GM12874 (cell line): ENCODE data around the gene IGSF10.

Source experiments
- CTCF ChIP-seq: IDR thresholded peaks from 2 replicates; pipeline ENCODE4 v1.5.1; 2011; ENCODE audit warnings: low read depth, mild to moderate bottlenecking, control low read depth, low read length, moderate library complexity; ENCODE audit not compliant: insufficient read depth

Gene IGSF10, protein sequence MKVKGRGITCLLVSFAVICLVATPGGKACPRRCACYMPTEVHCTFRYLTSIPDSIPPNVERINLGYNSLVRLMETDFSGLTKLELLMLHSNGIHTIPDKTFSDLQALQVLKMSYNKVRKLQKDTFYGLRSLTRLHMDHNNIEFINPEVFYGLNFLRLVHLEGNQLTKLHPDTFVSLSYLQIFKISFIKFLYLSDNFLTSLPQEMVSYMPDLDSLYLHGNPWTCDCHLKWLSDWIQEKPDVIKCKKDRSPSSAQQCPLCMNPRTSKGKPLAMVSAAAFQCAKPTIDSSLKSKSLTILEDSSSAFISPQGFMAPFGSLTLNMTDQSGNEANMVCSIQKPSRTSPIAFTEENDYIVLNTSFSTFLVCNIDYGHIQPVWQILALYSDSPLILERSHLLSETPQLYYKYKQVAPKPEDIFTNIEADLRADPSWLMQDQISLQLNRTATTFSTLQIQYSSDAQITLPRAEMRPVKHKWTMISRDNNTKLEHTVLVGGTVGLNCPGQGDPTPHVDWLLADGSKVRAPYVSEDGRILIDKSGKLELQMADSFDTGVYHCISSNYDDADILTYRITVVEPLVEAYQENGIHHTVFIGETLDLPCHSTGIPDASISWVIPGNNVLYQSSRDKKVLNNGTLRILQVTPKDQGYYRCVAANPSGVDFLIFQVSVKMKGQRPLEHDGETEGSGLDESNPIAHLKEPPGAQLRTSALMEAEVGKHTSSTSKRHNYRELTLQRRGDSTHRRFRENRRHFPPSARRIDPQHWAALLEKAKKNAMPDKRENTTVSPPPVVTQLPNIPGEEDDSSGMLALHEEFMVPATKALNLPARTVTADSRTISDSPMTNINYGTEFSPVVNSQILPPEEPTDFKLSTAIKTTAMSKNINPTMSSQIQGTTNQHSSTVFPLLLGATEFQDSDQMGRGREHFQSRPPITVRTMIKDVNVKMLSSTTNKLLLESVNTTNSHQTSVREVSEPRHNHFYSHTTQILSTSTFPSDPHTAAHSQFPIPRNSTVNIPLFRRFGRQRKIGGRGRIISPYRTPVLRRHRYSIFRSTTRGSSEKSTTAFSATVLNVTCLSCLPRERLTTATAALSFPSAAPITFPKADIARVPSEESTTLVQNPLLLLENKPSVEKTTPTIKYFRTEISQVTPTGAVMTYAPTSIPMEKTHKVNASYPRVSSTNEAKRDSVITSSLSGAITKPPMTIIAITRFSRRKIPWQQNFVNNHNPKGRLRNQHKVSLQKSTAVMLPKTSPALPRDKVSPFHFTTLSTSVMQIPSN (N-terminal part only)

DNA sequence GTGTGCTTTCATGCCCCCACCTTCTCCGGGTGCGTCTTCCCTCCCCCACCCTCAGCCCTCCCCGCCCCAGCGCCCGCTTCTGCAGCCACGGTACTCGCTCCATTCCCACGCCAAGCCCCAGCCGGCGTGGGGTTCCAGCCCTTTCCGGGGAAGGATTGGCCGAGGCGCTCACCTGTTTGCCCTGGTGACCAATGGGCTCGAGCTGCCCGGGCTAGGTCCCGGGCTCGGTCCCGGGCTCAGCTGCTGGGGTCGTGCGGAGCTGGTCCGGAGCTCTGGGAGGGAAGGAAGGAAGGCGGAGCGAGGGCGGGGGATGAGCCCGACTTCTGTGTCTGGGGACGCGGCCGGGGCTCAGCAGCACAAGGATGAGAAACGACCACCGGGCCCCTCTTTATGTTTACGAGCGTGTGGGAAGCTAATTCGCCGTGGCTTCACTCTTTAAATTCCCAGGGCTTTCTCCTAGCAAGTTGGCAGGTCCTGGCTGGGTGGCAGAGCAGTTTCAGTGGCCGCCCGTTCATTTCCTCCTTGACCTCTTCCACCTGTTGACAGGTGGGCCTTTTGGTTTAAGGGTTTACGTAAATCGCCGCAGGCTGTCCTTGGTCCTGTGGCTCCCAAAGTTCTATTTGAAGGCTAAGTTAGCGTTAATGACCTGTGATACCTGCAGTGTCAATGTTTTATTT is at the start of gene IGSF10:
TSS of gene IGSF10 (minus strand) at position 288 of the 677 bp plus-strand sequence. CDS start 2,352 bp downstream, outside the sequence.
- no peak for TF ChIP-seq CTCF

DNA sequence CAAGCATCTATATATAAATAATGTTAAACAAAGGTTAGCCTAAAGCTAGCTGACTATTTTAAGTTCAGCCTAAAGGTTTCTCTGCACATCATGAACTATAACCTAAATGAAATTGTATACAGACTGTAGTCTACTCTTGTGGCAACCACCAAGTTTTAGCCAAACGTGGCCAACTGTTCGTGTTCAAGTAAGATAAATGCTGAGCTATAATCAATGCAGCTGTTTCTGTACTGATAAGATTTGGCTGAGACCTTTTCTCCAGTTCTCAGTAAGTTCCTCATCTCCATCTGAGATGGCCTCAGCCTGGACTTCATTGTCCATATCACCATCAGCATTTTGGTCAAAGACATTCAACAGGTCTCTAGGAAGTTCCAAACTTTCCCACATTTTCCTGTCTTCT is 43.7 kb upstream of the IGSF10 start:
- no peak for TF ChIP-seq CTCF

- TF ChIP-seq CTCF: no peak
These were observed 42.2 kb upstream of the IGSF10 start for GRCh38 chr3:151503074-151503473.

- no peak for TF ChIP-seq CTCF
These were observed 41.2 kb upstream of the IGSF10 start for GRCh38 chr3:151501923-151502632.

GRCh38 chr3:151501171-151501922 is 40.5 kb upstream of the IGSF10 start:
- no peak for TF ChIP-seq CTCF

GRCh38 chr3:151499168-151499567 is 38.3 kb upstream of the IGSF10 start:
- TF ChIP-seq CTCF: no peak
